COLO668 (cell line): ENCODE measurements around the gene GPR39.
A peak's percentile ranks its signal among the peaks of the same experiment; 100 is the strongest.

ENCODE experiments used
- DNase-seq: peaks from one replicate; lab custom pipeline; 2025; ENCODE audit not compliant: unreplicated experiment; lab: John Stamatoyannopoulos, UW

Gene GPR39

GRCh38 chr2:132559921-132560320 lies 143.3 kb downstream of the GPR39 start:
- no peak for DNase-seq

- no peak for DNase-seq
Observed at GRCh38 chr2:132560562-132560961, 144.0 kb downstream of the GPR39 start.

- DNase-seq = no peak
Observed at GRCh38 chr2:132562245-132562644, 145.6 kb downstream of the GPR39 start.

GRCh38 chr2:132564065-132564464 lies 147.5 kb downstream of the GPR39 start:
- DNase-seq = no peak

- DNase-seq = no peak
Observed at GRCh38 chr2:132566379-132566778, 149.8 kb downstream of the GPR39 start.

GRCh38 chr2:132567682-132568081 lies 151.1 kb downstream of the GPR39 start:
- no peak for DNase-seq

- DNase-seq = no peak
Observed at GRCh38 chr2:132568656-132569055, 152.1 kb downstream of the GPR39 start.

GRCh38 chr2:132573444-132574007 lies 156.9 kb downstream of the GPR39 start:
- no peak for DNase-seq

- no peak for DNase-seq
Observed at GRCh38 chr2:132577686-132578085, 161.1 kb downstream of the GPR39 start.

GRCh38 chr2:132581591-132581990 lies 165.0 kb downstream of the GPR39 start:
- no peak for DNase-seq

GRCh38 chr2:132581991-132582738 lies 165.6 kb downstream of the GPR39 start:
- peak; percentile 94 for DNase-seq

- no peak for DNase-seq
Observed at GRCh38 chr2:132583666-132584360, 167.2 kb downstream of the GPR39 start.

- DNase-seq = no peak
Observed at GRCh38 chr2:132584976-132585817, 168.6 kb downstream of the GPR39 start.

- DNase-seq = no peak
Observed at GRCh38 chr2:132586101-132586511, 169.5 kb downstream of the GPR39 start.

GRCh38 chr2:132586835-132587234 lies 170.2 kb downstream of the GPR39 start:
- no peak for DNase-seq

GRCh38 chr2:132588576-132588975 lies 172.0 kb downstream of the GPR39 start:
- DNase-seq = no peak

GRCh38 chr2:132589111-132589830 lies 172.7 kb downstream of the GPR39 start:
- no peak for DNase-seq

GRCh38 chr2:132589966-132590365 lies 173.4 kb downstream of the GPR39 start:
- DNase-seq = no peak

- no peak for DNase-seq
Observed at GRCh38 chr2:132593171-132593570, 176.6 kb downstream of the GPR39 start.

- DNase-seq = no peak
Observed at GRCh38 chr2:132595186-132595585, 178.6 kb downstream of the GPR39 start.

- DNase-seq = no peak
Observed at GRCh38 chr2:132595693-132596092, 179.1 kb downstream of the GPR39 start.
